HL-60 (cell line): ENCODE data around the gene ZNF283.

ENCODE experiments used
- DNase-seq, 2 experiments: peaks; one replicate each; pipeline ENCODE4 v3.0.0-alpha.2; 2010 to 2020; ENCODE audit warnings: low read depth in 1 of 2, low spot score in 1 of 2
- H3K27ac ChIP-seq: fragments of 250-450 bp; sonication (Bioruptor Pico); replicated peaks from 2 replicates; pipeline ENCODE4 v1.5.1; 2020; ENCODE audit warnings: mild to moderate bottlenecking, moderate library complexity
- H3K27me3 ChIP-seq: fragments of 250-450 bp; sonication (Bioruptor Pico); 2 replicates; pipeline ENCODE4 v1.5.1; 2021; ENCODE audit warnings: mild to moderate bottlenecking, moderate library complexity; ENCODE audit not compliant: insufficient read depth, poor library complexity, severe bottlenecking
- H3K4me3 ChIP-seq: replicated peaks from 2 replicates; pipeline ENCODE4 v1.5.1; 2011; ENCODE audit warnings: mild to moderate bottlenecking, control low read depth, low read length; ENCODE audit not compliant: insufficient read depth
- GABPA ChIP-seq: IDR thresholded peaks from 2 replicates; pipeline ENCODE4 v1.6.1; 2012; ENCODE audit warnings: low read depth
- POLR2AphosphoS5 ChIP-seq: IDR thresholded peaks from 2 replicates; pipeline ENCODE4 v1.6.1; 2012; ENCODE audit warnings: low read depth
- SPI1 ChIP-seq: IDR thresholded peaks from 2 replicates; pipeline ENCODE4 v1.6.1; 2012; ENCODE audit warnings: low read depth, mild to moderate bottlenecking, borderline replicate concordance
- TF ChIP-seq, protein P1 (sequence below): IDR thresholded peaks from one replicate; pipeline ENCODE4 v1.5.1; 2011; ENCODE audit warnings: low read length, control low read depth, inconsistent platforms; ENCODE audit not compliant: insufficient read depth
- TF ChIP-seq, protein P2 (sequence below): IDR thresholded peaks from 2 replicates; pipeline ENCODE4 v1.6.1; 2012; ENCODE audit warnings: low read depth; ENCODE audit not compliant: insufficient replicate concordance

ZNF283 gene

DNA sequence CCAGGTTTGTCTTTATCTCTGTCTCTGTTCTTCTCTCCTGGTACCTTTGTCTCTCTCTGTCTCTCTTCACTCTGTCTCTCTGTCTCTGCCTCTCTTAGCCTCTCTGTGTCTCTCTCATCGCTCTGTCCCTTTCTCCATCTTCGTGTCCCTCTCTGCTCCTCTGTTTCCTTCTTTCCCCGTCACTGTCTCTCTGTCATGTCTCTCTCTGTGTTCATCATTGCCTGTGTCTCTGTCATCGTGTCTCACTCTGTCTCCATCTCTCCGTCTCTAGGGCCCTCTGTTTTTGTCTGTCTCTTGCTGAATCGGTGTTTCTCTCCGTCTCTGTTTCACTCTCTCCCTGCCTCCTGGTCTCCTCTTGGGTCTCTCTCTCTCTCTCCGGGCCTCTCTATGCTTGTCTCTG, 43.5 kb upstream of the ZNF283 start:
- no peak for DNase-seq
- Histone ChIP-seq H3K27me3 (no peaks in the 10 kb centered on the region), H3K4me3 (no peak overlapping the region), H3K27ac (no peak overlapping the region)
- TF ChIP-seq POLR2AphosphoS5 (no peak), GABPA (no peak), SPI1 (no peak)
- TF ChIP-seq, protein P1, sequence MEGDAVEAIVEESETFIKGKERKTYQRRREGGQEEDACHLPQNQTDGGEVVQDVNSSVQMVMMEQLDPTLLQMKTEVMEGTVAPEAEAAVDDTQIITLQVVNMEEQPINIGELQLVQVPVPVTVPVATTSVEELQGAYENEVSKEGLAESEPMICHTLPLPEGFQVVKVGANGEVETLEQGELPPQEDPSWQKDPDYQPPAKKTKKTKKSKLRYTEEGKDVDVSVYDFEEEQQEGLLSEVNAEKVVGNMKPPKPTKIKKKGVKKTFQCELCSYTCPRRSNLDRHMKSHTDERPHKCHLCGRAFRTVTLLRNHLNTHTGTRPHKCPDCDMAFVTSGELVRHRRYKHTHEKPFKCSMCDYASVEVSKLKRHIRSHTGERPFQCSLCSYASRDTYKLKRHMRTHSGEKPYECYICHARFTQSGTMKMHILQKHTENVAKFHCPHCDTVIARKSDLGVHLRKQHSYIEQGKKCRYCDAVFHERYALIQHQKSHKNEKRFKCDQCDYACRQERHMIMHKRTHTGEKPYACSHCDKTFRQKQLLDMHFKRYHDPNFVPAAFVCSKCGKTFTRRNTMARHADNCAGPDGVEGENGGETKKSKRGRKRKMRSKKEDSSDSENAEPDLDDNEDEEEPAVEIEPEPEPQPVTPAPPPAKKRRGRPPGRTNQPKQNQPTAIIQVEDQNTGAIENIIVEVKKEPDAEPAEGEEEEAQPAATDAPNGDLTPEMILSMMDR: no peak
- TF ChIP-seq, protein P2, sequence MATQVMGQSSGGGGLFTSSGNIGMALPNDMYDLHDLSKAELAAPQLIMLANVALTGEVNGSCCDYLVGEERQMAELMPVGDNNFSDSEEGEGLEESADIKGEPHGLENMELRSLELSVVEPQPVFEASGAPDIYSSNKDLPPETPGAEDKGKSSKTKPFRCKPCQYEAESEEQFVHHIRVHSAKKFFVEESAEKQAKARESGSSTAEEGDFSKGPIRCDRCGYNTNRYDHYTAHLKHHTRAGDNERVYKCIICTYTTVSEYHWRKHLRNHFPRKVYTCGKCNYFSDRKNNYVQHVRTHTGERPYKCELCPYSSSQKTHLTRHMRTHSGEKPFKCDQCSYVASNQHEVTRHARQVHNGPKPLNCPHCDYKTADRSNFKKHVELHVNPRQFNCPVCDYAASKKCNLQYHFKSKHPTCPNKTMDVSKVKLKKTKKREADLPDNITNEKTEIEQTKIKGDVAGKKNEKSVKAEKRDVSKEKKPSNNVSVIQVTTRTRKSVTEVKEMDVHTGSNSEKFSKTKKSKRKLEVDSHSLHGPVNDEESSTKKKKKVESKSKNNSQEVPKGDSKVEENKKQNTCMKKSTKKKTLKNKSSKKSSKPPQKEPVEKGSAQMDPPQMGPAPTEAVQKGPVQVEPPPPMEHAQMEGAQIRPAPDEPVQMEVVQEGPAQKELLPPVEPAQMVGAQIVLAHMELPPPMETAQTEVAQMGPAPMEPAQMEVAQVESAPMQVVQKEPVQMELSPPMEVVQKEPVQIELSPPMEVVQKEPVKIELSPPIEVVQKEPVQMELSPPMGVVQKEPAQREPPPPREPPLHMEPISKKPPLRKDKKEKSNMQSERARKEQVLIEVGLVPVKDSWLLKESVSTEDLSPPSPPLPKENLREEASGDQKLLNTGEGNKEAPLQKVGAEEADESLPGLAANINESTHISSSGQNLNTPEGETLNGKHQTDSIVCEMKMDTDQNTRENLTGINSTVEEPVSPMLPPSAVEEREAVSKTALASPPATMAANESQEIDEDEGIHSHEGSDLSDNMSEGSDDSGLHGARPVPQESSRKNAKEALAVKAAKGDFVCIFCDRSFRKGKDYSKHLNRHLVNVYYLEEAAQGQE: no peak

GRCh38 chr19:43784241-43784980, 42.7 kb upstream of the ZNF283 start:
- H3K4me3 ChIP-seq: no peak overlapping the region
- TF ChIP-seq, protein P2: no peak
- no peak for TF ChIP-seq SPI1
- TF ChIP-seq GABPA: no peak
- H3K27ac ChIP-seq: no peak overlapping the region; the same call in 1 of the 2 replicates
- peak in 1 of 2 experiments; percentile 55 for DNase-seq
- no peaks in the 10 kb centered on the region for H3K27me3 ChIP-seq

DNA sequence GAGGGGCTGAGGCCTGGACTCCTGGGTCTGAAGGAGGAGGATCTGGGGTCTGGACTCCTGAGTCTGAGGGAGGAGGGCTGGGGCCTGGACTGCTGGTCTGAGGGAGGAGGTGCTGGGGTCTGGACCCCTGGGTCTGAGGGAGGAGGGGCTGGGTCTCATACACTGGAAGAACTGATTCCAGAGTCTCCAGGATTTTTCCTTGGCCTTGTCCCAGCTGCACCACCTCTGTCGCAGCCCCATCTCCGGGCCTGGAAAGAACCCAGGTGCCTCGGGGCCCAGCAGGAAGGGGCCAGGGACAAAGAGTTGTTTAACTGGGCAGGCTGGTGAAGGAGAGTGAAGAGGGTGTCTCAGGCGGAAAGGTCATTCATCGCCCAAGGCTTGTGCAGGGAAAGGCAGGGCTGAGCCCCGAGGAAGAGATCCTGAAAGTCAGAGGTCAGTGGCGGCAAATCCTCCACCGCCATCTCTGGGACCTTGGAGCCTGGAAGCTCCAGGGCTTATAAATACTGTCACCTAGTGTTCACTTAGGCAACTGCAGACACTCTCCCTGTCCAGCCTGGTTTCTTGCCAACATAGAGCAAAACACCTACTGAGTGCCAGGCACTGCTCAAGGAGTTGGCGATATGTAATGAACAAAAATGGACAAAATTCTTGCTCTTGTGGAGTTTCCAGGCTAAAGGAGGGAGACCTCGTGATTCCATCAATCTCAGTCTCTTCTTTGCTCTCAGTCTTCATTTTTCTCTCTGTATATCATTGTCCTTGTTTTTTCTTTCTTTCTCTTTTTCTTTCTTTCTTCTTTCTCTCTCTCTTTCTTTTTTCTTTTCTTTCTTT, 41.9 kb upstream of the ZNF283 start:
- TF ChIP-seq GABPA: no peak
- TF ChIP-seq POLR2AphosphoS5: no peak
- TF ChIP-seq SPI1: no peak
- TF ChIP-seq, protein P2: peak; percentile 41
- TF ChIP-seq, protein P1: peak; percentile 100
- Histone ChIP-seq H3K27me3 (no peaks in the 10 kb centered on the region), H3K27ac (0 out of 2 replicates have a peak overlapping the region, but pooled peaks have one; percentile 8), H3K4me3 (no peak overlapping the region)
- peak in 1 of 2 experiments; percentile 70 for DNase-seq
